Panc1 (cell line): ENCODE measurements around the gene GRAMD1C.

Experiments used
- POLR2AphosphoS5 ChIP-seq: IDR thresholded peaks from 2 replicates; pipeline ENCODE4 v1.6.1; 2012; ENCODE audit warnings: mild to moderate bottlenecking, low read depth, low read length, moderate library complexity
- TCF7L2 ChIP-seq: IDR thresholded peaks from 2 replicates; pipeline ENCODE4 v1.6.1; 2011; ENCODE audit warnings: mild to moderate bottlenecking, low read depth, low read length, inconsistent platforms
- TF ChIP-seq, protein P1 (sequence below), 2 experiments: IDR thresholded peaks; 2 replicates each; pipeline ENCODE4 v1.6.1; 2011 to 2012; ENCODE audit warnings: low read depth in 2 of 2, control low read depth in 1 of 2, low read length in 1 of 2, mild to moderate bottlenecking in 1 of 2, moderate library complexity in 1 of 2; ENCODE audit not compliant: insufficient read depth in 1 of 2
- TF ChIP-seq, protein P2 (sequence below): fragments of 450-650 bp; IDR thresholded peaks from 2 replicates; pipeline ENCODE4 v1.5.1; 2017; ENCODE audit warnings: mild to moderate bottlenecking

GRCh38 chr3:113805249-113805648, 33.3 kb upstream of the GRAMD1C start:
- TF ChIP-seq, protein P1, sequence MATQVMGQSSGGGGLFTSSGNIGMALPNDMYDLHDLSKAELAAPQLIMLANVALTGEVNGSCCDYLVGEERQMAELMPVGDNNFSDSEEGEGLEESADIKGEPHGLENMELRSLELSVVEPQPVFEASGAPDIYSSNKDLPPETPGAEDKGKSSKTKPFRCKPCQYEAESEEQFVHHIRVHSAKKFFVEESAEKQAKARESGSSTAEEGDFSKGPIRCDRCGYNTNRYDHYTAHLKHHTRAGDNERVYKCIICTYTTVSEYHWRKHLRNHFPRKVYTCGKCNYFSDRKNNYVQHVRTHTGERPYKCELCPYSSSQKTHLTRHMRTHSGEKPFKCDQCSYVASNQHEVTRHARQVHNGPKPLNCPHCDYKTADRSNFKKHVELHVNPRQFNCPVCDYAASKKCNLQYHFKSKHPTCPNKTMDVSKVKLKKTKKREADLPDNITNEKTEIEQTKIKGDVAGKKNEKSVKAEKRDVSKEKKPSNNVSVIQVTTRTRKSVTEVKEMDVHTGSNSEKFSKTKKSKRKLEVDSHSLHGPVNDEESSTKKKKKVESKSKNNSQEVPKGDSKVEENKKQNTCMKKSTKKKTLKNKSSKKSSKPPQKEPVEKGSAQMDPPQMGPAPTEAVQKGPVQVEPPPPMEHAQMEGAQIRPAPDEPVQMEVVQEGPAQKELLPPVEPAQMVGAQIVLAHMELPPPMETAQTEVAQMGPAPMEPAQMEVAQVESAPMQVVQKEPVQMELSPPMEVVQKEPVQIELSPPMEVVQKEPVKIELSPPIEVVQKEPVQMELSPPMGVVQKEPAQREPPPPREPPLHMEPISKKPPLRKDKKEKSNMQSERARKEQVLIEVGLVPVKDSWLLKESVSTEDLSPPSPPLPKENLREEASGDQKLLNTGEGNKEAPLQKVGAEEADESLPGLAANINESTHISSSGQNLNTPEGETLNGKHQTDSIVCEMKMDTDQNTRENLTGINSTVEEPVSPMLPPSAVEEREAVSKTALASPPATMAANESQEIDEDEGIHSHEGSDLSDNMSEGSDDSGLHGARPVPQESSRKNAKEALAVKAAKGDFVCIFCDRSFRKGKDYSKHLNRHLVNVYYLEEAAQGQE (IDR thresholded peaks at IDR 0.05; ENCODE audit: insufficient read depth in 1 of 2, low read depth in 2 of 2, low read length in 1 of 2): no peak
- TF ChIP-seq, protein P2, sequence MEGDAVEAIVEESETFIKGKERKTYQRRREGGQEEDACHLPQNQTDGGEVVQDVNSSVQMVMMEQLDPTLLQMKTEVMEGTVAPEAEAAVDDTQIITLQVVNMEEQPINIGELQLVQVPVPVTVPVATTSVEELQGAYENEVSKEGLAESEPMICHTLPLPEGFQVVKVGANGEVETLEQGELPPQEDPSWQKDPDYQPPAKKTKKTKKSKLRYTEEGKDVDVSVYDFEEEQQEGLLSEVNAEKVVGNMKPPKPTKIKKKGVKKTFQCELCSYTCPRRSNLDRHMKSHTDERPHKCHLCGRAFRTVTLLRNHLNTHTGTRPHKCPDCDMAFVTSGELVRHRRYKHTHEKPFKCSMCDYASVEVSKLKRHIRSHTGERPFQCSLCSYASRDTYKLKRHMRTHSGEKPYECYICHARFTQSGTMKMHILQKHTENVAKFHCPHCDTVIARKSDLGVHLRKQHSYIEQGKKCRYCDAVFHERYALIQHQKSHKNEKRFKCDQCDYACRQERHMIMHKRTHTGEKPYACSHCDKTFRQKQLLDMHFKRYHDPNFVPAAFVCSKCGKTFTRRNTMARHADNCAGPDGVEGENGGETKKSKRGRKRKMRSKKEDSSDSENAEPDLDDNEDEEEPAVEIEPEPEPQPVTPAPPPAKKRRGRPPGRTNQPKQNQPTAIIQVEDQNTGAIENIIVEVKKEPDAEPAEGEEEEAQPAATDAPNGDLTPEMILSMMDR: no peak
- TF ChIP-seq TCF7L2 (no peak), POLR2AphosphoS5 (no peak)
